ENCODE measurements around the gene LRPPRC.

DNA sequence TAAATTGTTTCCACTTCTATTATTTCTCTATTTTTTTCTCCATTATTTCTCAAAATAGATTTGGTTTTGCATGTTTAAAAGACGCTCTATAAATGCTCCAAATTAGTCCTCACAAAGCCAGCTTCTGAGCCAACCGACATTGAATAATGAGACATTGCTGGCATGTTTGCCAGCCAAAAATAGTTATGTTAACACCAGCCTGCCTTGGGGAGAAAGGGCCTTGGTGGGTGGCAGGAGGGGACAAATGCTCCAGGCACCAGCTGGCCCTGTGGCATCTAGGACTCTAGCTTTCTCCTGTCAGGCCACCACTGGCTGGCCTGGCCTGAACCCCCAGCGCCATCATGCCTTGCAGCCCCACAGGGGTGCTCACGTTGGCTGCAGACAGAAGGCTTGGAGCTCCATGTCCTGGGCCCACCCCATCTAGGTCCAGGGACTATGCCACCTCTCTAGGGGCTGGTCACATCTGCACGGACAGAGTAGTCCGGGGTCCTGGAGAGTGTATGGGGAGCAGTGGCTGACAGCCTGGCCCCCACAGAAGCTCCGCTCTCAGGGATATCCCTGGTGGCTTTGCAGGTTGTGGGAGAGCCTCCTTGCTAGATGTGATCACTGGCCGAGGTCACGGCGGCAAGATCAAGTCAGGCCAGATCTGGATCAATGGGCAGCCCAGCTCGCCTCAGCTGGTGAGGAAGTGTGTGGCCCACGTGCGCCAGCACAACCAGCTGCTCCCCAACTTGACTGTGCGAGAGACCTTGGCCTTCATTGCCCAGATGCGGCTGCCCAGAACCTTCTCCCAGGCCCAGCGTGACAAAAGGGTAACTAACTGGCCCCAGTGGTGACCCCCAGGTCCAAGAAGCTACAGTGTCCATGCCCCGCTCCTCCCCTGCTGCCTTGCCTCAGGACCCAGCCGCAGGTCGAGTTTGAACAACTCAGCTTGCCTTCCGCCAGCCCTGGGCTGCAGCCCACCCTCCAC is 144.5 kb downstream of the LRPPRC start:
- TF ChIP-seq, protein P1, sequence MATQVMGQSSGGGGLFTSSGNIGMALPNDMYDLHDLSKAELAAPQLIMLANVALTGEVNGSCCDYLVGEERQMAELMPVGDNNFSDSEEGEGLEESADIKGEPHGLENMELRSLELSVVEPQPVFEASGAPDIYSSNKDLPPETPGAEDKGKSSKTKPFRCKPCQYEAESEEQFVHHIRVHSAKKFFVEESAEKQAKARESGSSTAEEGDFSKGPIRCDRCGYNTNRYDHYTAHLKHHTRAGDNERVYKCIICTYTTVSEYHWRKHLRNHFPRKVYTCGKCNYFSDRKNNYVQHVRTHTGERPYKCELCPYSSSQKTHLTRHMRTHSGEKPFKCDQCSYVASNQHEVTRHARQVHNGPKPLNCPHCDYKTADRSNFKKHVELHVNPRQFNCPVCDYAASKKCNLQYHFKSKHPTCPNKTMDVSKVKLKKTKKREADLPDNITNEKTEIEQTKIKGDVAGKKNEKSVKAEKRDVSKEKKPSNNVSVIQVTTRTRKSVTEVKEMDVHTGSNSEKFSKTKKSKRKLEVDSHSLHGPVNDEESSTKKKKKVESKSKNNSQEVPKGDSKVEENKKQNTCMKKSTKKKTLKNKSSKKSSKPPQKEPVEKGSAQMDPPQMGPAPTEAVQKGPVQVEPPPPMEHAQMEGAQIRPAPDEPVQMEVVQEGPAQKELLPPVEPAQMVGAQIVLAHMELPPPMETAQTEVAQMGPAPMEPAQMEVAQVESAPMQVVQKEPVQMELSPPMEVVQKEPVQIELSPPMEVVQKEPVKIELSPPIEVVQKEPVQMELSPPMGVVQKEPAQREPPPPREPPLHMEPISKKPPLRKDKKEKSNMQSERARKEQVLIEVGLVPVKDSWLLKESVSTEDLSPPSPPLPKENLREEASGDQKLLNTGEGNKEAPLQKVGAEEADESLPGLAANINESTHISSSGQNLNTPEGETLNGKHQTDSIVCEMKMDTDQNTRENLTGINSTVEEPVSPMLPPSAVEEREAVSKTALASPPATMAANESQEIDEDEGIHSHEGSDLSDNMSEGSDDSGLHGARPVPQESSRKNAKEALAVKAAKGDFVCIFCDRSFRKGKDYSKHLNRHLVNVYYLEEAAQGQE (IDR thresholded peaks at IDR 0.05; ENCODE audit: insufficient read depth in 1 of 2, low read depth in 2 of 2, low read length in 2 of 2), result no peak
- TF ChIP-seq POLR2AphosphoS5 (IDR thresholded peaks at IDR 0.05; ENCODE audit: low read depth, low read length) (no peak), TAF1 (IDR thresholded peaks at IDR 0.05; ENCODE audit: borderline replicate concordance, insufficient read depth, low read length) (no peak)

Measured in PFSK-1 (cell line).